CD4-positive, alpha-beta T cell treated with Interleukin-12 subunit alpha and Interleukin-12 subunit beta, for 1 hour (primary cell): Measurements from ENCODE around the gene AMOTL1.
"Not testable (repeated sequence)": the region's sequence is repeated elsewhere in the genome, so short reads cannot be mapped to it uniquely, and the experiment has no call there.

Source experiments
- DNase-seq: peaks from one replicate; pipeline ENCODE4 v3.0.0-alpha.2; 2020

The AMOTL1 gene

DNA sequence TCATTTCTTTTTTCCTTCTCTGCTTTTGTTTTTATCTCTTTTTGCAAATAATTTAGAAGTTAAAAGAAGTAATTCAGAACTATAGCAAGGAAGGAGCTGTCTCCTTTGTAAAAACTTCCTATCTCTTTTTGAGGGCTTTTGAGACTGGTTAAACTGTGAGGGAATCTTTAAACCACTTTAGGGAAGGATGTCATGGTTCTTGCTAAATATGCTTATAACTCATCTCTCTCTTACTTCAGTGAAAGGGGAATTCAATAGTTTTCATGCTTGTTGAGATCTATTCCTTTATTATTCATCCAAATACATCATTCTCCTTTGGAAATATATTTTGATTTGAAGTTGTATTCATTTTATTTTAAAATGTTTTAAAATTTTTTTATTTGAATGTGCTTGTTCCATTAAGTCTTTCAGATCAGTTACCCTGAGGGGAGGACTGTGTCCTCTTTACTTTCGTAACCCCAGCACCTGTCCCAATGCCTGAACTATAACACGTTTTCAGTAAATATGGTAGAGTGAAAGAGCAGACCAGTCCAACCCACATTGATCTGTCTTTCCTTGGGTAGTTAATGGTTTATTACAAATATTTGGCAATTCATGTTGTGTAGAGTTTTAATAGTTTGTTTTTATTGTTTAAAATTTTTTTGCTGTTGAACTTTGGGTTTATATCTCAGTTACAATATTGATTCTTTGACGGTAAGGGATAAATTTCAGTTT lies 27.5 kb downstream of the AMOTL1 start:
- no peak for DNase-seq

DNA sequence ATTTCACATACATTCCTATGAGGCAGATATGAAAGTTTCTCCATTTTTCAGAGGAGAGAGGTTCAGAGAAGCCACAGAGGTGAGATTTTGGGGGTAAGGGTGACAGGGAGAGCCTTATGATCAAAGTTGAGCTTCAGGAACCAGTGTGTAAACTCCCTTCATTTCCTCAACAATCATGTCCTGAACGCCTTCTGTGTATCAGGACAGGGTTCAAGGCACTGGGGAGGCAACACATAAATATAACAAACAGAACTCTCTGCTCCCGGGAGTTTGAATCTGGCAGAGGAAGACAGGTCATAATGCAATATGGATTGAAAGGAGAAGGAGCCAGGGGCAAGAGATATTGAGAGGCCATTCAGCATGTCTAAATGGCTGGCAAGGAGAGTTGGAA lies 28.0 kb downstream of the AMOTL1 start:
- no peak for DNase-seq

DNA sequence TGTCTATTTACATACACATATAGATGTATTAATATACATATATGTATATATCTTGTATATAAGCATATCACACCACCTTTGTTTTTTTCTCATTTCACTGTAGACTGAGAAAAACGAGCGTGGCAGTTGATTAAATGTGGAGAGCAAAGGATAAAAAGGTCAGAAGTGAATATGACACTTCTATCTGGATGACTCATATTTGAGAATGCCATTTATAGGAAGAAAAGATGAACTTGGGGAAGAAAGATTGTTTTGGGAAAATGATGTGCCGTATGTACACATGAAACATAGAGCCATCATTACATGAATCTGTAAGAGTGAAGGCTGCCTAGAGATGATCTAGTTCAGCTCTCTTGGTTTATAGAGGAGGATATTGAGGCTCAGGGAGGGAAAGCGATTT lies 28.7 kb downstream of the AMOTL1 start:
- no peak for DNase-seq

DNA sequence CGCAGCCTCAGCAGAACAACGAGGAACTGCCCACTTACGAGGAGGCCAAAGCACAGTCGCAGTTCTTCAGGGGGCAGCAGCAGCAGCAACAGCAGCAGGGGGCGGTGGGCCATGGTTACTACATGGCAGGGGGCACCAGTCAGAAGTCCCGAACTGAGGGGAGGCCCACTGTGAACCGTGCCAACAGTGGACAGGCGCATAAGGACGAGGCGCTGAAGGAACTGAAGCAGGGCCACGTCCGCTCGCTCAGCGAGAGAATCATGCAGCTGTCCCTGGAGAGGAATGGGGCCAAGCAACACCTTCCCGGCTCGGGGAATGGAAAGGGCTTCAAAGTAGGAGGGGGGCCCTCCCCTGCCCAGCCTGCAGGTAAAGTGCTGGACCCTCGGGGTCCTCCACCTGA lies 31.6 kb downstream of the AMOTL1 start:
- DNase-seq = no peak

DNA sequence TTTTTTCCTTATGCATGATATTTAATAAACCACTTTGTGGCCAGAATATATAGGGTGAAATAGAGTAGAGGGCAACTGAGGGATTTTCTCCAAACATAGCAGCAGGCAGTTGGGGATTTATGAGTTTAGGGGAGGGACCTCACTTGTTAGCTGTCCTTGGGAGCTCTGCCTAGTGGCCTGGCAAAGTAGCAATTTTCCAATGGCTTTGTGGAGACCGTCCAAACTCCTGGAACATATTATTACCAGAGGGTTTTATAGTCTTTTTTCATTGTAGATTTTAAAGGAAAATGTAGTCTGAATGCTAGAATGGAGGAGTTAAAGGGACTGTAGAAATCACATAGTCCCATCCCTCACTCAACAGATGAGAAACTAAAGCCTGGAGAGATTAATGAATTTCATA lies 32.3 kb downstream of the AMOTL1 start:
- DNase-seq = no peak

DNA sequence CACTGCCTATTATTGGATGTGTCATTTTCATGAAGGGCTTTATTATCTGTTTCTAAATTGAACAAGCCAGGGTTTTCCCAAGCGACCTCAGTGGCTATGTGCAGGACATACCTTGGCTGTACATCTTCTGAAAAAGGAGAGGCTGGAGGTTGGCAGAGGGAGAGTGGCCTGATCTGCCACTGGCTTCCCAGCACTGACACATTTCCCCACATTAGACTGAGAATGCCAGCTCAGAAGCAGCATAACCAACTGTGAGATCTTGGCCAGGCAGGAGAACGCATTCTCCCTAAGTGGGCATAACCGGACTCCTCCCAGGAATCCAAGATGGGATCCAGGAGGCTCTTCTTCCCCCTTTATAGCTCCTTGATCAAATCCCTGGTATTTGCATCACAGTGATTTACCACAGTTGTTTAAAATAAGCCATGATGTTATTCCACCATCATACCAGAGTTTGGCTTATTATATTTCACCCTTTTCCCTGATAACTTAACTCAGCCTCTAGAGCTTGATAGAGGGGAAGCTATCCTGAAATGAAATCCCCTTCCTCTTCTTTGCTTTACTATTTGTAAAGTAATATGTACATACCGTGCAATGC lies 33.8 kb downstream of the AMOTL1 start:
- DNase-seq = no peak

DNA sequence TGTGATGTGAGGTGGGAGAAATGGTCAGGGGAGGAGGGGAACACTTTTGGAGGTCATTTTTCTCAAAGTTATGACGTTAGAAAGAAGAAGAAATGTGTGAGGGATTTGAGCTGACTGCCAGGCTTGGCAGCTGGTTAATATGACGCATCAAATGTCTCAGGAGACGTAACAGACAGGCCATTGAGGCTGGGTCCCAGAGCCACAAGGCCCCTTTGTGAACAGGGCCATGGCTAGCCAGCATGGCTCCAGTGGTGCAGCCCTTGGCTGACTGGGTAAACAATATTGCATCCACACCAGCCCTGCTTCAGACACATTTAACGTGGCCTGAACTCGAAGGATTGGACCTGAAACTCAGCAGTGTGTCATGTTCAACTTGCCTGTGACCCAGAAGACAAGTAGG lies 34.3 kb downstream of the AMOTL1 start:
- no peak for DNase-seq

DNA sequence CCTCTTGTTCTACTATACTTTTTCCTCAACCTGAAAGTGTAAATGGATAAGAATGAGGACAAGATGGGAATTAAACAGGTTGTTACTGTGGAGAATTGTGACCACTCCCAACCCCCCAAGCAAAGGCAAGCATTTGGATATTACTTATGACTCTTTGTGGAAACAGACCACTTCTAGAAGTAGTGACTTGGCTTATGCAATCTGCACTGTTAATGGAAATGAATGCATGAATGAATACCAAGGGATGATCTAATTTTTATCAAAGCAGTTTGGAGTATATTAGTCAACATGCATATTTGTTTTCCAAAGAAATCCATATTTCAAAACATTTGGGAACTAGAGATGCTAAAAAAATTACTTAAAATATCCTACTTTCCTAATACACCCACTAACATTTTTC lies 35.3 kb downstream of the AMOTL1 start:
- no peak for DNase-seq

DNA sequence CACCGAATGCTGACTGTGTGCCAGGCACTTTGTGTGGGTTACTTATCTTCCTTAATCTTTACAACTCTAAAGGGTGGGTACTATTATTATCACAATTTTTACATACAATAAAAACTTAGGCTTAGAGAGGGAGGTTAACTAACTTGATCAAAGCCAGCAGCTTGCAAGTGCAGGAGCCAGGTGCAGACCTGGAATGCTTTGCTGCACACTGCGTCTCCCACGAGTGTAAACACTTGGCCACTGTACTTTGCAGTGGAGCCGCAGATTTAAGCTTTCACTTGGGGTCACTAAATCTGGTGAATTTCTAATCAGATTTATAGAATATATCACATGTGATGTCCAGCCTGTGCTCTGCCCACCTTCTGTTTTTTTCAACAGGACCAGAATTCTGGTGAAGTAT lies 36.7 kb downstream of the AMOTL1 start:
- DNase-seq = no peak

DNA sequence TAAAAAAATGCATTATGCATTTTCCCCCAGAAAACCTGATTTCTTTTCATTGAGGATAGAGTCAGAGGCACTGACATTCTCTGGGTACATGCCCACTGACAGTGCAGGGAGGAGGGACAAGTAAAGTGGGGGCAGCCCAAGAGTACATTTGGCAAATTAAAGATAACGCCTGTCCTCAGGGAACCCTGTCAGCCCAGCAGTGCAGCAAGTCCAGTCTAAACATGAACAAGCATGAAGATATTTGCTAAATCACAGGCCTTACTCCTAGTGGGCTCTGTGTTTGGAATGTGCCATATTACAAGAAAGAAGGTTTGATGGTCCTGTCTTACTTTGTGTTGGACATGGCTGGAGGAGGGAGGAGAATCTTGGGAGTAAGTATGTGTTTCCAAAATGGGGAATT lies 37.9 kb downstream of the AMOTL1 start:
- no peak for DNase-seq

DNA sequence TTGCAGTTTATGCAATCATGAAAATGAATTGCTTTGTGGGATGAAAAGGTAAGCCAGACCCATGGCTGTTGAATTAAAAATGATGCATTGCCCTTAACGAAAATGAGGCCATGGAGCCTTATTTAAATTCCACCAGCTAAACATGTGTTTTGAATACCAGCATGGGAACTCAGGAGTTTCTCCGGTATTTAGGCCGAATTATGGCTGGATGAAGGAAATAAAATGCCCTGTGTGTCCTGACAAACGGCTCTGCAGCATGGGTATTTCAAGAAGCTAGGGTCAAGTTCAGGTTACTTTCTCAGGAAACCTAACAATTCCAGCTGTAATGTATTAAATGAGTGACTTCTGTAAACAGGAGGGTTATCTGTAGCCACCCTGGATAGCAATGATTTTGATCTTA lies 38.3 kb downstream of the AMOTL1 start:
- no peak for DNase-seq

DNA sequence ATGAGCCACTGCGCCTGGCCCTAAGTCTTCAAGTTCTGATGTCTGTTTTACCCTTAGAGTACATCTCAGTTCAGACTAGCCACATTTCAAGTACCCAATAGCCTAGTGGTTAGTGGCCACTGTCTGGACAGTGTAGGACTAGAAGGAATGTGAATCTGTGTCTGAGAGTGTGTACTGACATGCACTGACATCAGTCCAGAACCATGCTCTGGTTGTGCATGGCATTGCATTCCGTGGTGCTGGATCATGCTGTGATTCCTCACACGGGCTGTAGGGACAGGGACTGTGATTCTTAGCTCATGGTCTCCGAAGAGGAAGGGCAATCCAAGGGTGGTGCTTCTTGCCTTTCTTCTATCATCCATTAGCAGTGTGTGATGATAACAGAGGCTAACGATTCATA lies 41.1 kb downstream of the AMOTL1 start:
- DNase-seq = no peak

DNA sequence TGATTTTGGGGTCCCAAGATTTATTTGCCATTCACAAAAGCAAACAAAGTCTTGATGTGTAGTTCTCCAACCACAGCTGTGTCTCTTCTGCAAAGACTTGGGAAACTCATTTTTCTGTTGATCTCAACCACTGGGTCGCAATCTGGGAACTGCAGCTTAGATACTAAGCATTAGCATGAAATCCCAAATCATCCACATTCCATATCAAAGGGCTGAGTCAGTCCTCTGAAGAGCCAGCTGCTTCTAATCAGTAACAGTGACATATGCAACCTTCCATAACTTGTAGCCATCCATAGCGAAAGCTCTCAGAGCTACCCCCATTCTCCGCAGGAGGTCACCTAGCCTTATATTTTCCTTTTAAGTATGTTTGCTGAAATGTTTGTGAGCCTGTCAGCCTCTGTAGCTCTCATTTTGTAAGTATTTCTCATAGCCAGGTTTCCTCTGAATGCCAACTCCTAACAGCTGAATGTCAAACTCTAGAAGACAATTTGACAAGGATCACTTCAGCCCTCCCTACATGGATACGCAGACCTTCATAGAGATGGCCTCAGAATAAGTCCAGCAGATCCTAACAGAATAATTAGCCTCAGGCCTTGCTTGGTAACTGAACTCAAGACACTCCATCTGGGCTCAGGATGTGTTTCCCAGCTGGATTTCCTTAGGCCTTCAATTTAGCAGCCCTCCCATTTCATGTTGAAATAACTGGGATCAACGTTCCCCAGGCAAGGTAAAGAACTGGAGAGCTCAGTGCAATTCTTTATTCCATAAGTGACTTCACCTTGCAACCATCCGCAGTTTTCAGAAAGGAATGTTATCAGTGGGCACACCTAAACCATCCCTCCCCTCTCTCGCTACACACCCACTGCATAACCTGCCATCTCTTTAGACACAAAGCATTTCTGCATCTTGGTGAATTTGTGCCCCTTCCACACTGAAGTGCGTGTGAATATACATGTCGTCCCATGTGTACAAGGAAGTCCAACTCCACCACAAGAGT lies 44.9 kb downstream of the AMOTL1 start:
- not testable (repeated sequence) for DNase-seq

DNA sequence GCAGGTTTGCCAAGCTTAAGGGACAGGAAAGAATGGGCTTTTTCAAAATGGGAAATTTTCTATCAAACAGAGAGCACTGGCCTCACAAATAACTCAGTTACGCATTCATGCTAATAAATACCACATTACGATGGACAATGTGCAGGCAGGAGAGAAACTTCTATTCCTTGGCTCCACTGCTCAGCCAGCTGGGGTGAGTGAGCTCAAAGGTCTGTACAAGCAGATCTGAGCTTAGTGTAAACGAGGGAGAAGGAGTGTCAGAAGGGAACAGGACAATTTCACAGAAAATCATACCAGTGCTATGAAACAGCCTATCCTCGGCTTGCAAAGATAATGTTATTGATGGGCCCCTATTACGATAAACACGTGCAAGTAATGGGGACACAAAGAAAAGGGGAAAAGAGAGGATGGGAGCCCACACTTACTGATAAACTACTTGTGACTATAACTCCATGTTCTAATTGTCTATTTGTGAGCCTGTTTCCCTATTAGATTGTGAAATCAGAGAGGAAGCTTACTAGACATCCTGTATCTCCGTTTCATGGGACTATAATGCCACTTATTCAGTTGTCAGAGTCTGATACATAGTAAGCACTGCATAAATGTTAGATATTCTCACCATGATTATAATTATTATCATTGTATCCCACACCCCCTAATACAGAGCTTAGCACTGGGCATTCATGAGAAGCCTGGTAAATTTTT lies 46.3 kb downstream of the AMOTL1 start:
- DNase-seq = no peak

DNA sequence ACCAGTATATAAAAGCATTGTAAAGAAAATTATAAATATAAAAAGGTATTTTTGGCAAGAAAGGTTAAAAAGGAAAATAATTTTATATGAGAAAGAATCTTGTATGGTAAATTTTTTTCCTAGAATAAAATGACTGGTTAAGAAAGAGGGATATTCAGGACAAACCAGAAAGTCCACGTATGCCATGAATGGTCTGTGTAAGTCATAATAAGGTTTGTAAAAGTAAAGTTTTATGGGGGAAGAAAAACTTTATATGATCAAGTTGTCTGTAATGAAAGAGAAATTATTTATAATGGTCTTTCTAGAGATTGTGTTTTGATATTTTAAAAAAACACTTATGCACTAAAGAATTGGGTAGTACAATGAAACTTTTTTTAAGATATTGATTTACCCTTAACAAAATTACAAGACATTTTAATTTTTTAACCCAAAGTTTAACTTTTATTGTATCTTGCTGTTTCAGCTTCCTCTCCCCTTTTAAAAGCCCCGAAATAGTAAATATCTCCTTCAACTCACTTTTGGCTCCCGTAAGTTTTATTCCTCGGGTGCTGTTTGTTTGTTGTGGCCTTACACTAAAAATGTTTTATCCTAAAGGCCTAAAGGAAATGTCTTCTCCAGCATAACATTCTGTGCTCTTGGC lies 47.7 kb downstream of the AMOTL1 start:
- no peak for DNase-seq

DNA sequence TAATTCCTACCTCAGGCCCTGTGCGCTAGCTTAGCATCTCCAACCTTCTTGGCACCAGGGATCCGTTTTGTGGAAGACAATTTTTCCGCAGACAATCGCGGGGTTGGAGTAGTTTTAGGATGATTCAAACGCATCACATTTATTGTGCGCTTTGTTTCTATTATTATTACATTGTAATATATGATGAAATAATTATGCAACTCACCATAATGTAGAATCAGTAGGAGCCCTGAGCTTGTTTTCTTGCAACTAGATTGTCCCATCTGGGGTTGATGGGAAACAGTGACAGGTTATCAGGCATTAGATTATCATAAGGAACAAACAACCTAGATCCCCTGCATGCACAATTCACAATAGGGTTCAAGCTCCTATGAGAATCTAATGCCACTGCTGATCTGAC lies 52.3 kb downstream of the AMOTL1 start:
- DNase-seq = no peak

DNA sequence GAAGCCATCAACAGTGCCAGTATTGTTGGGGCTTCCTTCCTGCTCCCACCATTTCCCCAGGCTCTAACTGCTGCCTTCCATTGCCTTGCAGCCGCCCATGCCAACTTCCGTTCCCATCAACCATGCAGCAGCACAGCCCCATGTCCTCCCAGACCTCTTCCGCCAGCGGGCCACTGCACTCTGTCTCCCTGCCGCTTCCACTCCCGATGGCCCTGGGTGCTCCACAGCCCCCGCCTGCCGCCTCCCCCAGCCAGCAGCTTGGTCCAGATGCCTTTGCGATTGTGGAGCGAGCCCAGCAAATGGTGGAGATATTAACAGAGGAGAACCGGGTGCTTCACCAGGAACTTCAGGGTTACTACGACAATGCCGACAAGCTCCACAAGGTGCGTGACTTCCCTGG lies 53.3 kb downstream of the AMOTL1 start:
- no peak for DNase-seq

DNA sequence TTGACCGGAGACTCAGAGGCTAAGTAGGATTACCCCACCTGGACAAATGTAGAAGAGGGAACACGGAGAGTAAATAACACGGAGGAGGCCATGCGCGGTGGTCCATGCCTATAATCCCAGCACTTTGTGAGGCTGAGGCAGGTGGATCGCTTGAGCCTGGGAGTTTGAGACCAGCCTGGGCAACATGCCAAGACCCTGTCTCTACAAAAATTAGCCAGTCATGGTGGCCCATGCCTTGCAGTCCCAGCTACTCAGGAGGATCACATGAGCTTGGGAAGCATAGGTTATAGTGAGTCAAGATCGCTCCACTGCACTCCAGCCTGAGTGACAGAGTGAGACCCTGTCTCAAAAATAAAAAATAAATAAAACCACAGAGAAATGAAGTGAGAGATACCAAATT lies 53.9 kb downstream of the AMOTL1 start:
- DNase-seq = no peak

DNA sequence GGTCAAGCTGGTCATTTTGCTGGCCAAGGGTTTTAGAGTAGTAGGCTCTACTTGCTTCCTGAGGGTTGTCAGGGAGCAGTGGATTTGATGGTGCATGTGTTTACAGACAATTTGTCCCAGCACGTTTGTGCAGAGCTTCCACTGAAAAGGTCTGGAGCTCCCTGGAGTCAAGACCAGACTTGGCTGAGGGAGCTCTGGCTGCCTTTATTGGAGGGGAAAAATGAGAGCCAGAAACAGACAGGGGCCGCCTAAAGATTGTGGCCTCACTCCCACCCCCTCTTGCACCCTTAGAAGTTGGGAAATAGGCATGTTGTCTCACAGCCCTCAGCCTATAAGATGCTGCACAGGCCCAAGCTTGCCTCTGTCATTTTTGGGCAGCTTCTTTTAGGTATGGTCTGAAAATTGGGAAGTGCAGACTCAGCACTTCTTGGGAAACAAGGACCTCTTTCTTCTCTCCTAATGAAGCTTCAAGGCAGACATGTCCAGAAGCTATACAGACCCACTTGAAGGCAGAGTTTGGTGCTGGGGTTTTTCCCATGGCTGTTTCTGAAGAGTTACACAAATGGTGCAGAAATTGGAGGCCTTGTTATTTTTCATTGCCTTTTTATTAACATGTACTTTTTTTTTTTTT lies 55.1 kb downstream of the AMOTL1 start:
- DNase-seq = no peak

DNA sequence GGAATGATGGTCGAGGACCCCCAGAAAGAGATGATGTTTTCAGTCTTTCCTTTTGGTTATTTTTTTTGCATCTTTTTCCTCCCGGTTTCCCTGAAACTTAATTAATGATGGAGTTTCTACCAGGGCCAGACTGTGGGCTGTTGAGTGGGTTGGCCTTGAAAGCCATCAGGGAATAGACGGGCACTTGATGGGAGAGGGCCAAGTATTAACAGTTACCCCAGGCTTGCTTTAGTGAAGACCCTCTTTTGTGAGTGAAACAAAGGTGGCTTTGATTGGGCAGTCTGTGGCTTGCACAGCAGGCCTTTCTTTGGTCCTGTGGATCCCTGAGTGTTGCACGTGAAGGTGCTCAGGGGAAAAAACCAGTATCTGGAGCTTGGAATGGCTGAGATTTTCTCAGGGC lies 56.9 kb downstream of the AMOTL1 start:
- DNase-seq = no peak

DNA sequence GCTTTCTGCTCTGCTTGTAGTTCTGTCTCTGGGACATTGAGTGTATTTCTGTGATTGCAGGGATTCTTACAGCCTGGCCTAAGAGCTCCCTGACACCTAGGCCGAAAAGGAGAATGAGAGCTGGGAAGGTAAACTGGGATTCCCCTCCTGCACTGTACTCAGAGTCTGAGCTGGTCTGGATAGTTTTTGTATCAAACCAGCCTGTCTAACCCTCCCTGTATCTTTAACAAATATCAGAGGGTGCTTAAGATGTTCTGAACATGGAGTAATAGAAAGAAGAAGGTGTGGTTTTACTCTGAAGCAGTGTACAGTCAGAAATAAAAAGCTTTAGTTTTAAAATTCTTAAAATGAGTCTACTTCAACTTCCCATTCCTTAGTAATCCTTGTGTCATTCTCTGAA lies 57.3 kb downstream of the AMOTL1 start:
- DNase-seq = no peak

DNA sequence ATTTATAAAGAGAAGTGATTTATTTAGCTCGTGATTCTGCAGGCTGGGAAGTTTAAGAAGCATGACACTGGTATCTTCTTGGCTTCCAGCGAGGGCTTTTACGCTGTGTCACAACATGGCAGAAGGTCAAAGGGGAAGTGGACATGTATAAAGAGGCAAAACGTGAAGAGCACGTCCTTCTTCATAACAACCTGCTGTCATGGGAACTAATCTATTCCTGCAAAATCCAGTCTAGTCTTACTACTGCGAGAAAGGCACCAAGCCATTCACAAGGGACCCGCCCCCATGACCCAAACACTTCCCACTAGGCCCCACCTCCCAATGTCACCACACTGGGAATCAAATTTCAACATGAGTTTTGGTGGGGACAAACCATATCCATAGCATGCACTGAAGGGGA lies 58.3 kb downstream of the AMOTL1 start:
- no peak for DNase-seq
